HepG2 (cell line): ENCODE data around the gene KDM2B. TPM values are rescaled to one million over a fixed set of nuclear protein-coding genes. Genes with fewer than 3 reads are reported as not detected.

Source experiments
- ATAD3A ChIP-seq: sonication (generic); formaldehyde crosslinking; IDR thresholded peaks from 2 replicates; pipeline ENCODE4 v1.4.0; 2020; ENCODE audit warnings: missing genetic modification reagents
- FOXM1 ChIP-seq: sonication (generic); formaldehyde crosslinking; IDR thresholded peaks from 2 replicates; pipeline ENCODE4 v1.5.0; 2020; ENCODE audit warnings: missing genetic modification reagents
- SKIL ChIP-seq: sonication (generic); formaldehyde crosslinking; IDR thresholded peaks from 2 replicates; pipeline ENCODE4 v1.8.0; 2022; ENCODE audit warnings: missing genetic modification reagents, mild to moderate bottlenecking, moderate library complexity, borderline replicate concordance
- SNAPC4 ChIP-seq: sonication (generic); formaldehyde crosslinking; IDR thresholded peaks from 2 replicates; pipeline ENCODE4 v1.4.0; 2020; ENCODE audit warnings: mild to moderate bottlenecking, missing genetic modification reagents
- ZBTB42 ChIP-seq: sonication (generic); formaldehyde crosslinking; IDR thresholded peaks from 2 replicates; pipeline ENCODE4 v1.5.0; 2020; ENCODE audit warnings: mild to moderate bottlenecking, missing genetic modification reagents
- ZFP41 ChIP-seq: sonication (generic); formaldehyde crosslinking; IDR thresholded peaks from 2 replicates; pipeline ENCODE4 v1.4.0; 2020; ENCODE audit warnings: mild to moderate bottlenecking, missing genetic modification reagents, borderline replicate concordance
- ZFYVE20 ChIP-seq: sonication (generic); formaldehyde crosslinking; IDR thresholded peaks from 2 replicates; pipeline ENCODE4 v1.8.0; 2023; ENCODE audit warnings: low read depth, mild to moderate bottlenecking, moderate library complexity, missing genetic modification reagents, borderline replicate concordance
- ZNF318 ChIP-seq: sonication (generic); formaldehyde crosslinking; IDR thresholded peaks from 2 replicates; pipeline ENCODE4 v1.4.0; 2020; ENCODE audit warnings: mild to moderate bottlenecking, missing genetic modification reagents
- ZNF556 ChIP-seq: sonication (generic); formaldehyde crosslinking; IDR thresholded peaks from 2 replicates; pipeline ENCODE4 v1.4.0; 2020; ENCODE audit warnings: mild to moderate bottlenecking, missing genetic modification reagents, borderline replicate concordance
- polyA plus RNA-seq, 8 experiments: library from polyadenylated mRNA; depleted of rRNA in 3 of 8; stranded (reverse) in 7 of 8; unstranded in 1 of 8; fragments of >200 nt; fragmentation: Illumina TruSeq in 4 of 8; extraction: Trizol in 4 of 8; gene quantifications; 2 replicates each; pipeline versions ENCODE4 v1.2.1 to v1.2.3, GENCODE V29; 2011 to 2016; ENCODE audit warnings: low read depth in 4 of 8, missing spikeins in 1 of 8, mixed read lengths in 1 of 8; ENCODE audit not compliant: insufficient read depth in 1 of 8
- total RNA-seq, 5 experiments: library from RNA; depleted of rRNA; stranded (reverse); fragments of >200 nt; fragmentation: Illumina TruSeq; extraction: Trizol; gene quantifications; 2 replicates each; pipeline ENCODE4 v1.2.3, GENCODE V29; 2016; ENCODE audit warnings: low read depth in 1 of 5

KDM2B gene
- total and polyA plus RNA-seq, 2 of the 13 experiments (the other 11 are each of a cell fraction or from before 2014, with no cell fraction given): 17.5 to 26.1 TPM

GRCh38 chr12:121626087-121626852 lies 45.4 kb upstream of the KDM2B start, which contains the start of gene ORAI1 (continued):
- TF ChIP-seq ZNF318 (CRISPR knock-in tag) (no peak), SKIL (CRISPR knock-in tag) (no peak; the same call in 1 of the 2 replicates), ZFYVE20 (CRISPR knock-in tag) (no peak), SNAPC4 (CRISPR knock-in tag) (no peak), ATAD3A (CRISPR knock-in tag) (no peak), ZFP41 (CRISPR knock-in tag) (no peak), FOXM1 (CRISPR knock-in tag) (no peak), ZBTB42 (CRISPR knock-in tag) (no peak), ZNF556 (CRISPR knock-in tag) (no peak)
